H1 (cell line): ENCODE data around the gene TNFRSF8. TPM values are rescaled to one million over a fixed set of nuclear protein-coding genes. Genes with fewer than 3 reads are reported as not detected.

Experiments
- EZH2 ChIP-seq: fragments of 200-600 bp; sonication (generic); IDR thresholded peaks from 2 replicates; pipeline ENCODE4 v1.7.1; 2012; ENCODE audit warnings: low read depth, mild to moderate bottlenecking, moderate library complexity, low read length, inconsistent platforms; ENCODE audit not compliant: severe bottlenecking
- JUN ChIP-seq: IDR thresholded peaks from 2 replicates; pipeline ENCODE4 v1.6.1; 2011; ENCODE audit warnings: low read depth, mild to moderate bottlenecking, improper control_type of control experiment, low read length
- MAFK ChIP-seq: IDR thresholded peaks from 2 replicates; pipeline ENCODE4 v1.6.1; 2012; ENCODE audit warnings: low read depth, mild to moderate bottlenecking, improper control_type of control experiment, low read length
- polyA plus RNA-seq, 7 experiments: library from polyadenylated mRNA; depleted of rRNA in 3 of 7; stranded (reverse) in 5 of 7; unstranded in 2 of 7; fragments of >200 nt in 5 of 7; fragments of 200-250 nt in 2 of 7; gene quantifications; 1 replicate in 5 of 7; 2 replicates in 1 of 7; 4 replicates in 1 of 7; pipeline versions ENCODE4 v1.2.1 to v1.2.3, GENCODE V29; 2011 to 2013; ENCODE audit warnings: missing spikeins in 2 of 7, mixed read lengths in 2 of 7
- total RNA-seq: library from RNA; stranded (reverse); fragmentation: NEBNext Ultra II Directional; extraction: Animal tissue kit (Norgen Biotek cat#: 25700); gene quantifications from 2 replicates; pipeline ENCODE4 v1.2.1, GENCODE V29; 2021

Gene TNFRSF8
- total and polyA plus RNA-seq, 2 of the 8 experiments (the other 6 are each of a cell fraction or from before 2014, with no cell fraction given) = 23.2 to 32.7 TPM

DNA sequence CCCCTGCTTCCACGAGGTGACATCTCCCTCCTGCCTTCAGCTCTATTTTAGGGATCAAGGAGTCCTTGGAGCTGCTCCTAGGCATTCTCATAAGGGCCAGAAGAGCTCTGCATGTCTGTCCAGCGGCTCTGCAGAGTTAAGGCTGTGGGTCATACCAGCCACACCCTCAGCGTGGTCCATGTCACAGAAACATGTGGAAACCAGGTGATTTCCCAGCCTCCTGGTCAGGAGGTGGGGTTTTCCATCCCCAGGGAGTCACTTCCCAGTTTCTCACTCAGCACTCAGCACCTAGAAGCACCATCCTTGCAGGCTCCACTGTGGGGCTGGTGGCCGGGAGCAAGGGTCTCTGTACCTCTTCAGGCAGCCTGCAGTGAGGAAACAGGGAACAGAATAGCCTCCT lies 102.2 kb downstream of the TNFRSF8 start (continued):
- TF ChIP-seq EZH2 = no peak
- no peak for TF ChIP-seq MAFK
- TF ChIP-seq JUN = no peak
- TF ChIP-seq, all 59 proteins: peak for 0
